HepG2 (cell line): ENCODE results near the gene TRIM25. TPM values are rescaled to one million over a fixed set of nuclear protein-coding genes. Genes with fewer than 3 reads are reported as not detected.
A peak's percentile ranks its signal among the peaks of the same experiment; 100 is the strongest.

Experiments
- ARID2 ChIP-seq: sonication (generic); formaldehyde crosslinking; IDR thresholded peaks from 2 replicates; pipeline ENCODE4 v1.8.1; 2022; ENCODE audit warnings: mild to moderate bottlenecking, missing genetic modification reagents, borderline replicate concordance
- ATF6 ChIP-seq: sonication (generic); formaldehyde crosslinking; conservative IDR thresholded peaks from 2 replicates; pipeline ENCODE4 v1.4.0; 2020; ENCODE audit warnings: missing genetic modification reagents
- CEBPG ChIP-seq: IDR thresholded peaks from 2 replicates; pipeline ENCODE4 v1.6.1; 2016
- DZIP1 ChIP-seq: sonication (generic); formaldehyde crosslinking; IDR thresholded peaks from 2 replicates; pipeline ENCODE4 v1.5.0; 2020; ENCODE audit warnings: mild to moderate bottlenecking, missing genetic modification reagents
- FLYWCH1 ChIP-seq: sonication (generic); formaldehyde crosslinking; IDR thresholded peaks from 2 replicates; pipeline ENCODE4 v1.8.1; 2023; ENCODE audit warnings: mild to moderate bottlenecking, missing genetic modification reagents
- HNRNPH1 ChIP-seq: fragments of 200-400 bp; formaldehyde crosslinking; optimal IDR thresholded peaks from 2 replicates; pipeline ENCODE3; 2017; ENCODE audit warnings: mild to moderate bottlenecking, low read depth, low read length
- KLF12 ChIP-seq: sonication (generic); formaldehyde crosslinking; IDR thresholded peaks from 2 replicates; pipeline ENCODE4 v1.4.0; 2020; ENCODE audit warnings: missing genetic modification reagents, borderline replicate concordance
- MEIS1 ChIP-seq: sonication (generic); formaldehyde crosslinking; IDR thresholded peaks from 2 replicates; pipeline ENCODE4 v1.9.0; 2021; ENCODE audit warnings: mild to moderate bottlenecking, missing genetic modification reagents, moderate library complexity, borderline replicate concordance
- PRDM15 ChIP-seq: sonication (generic); formaldehyde crosslinking; IDR thresholded peaks from 2 replicates; pipeline ENCODE4 v1.4.0; 2020; ENCODE audit warnings: missing genetic modification reagents
- RFX5 ChIP-seq: IDR thresholded peaks from 2 replicates; pipeline ENCODE4 v1.6.1; 2011; ENCODE audit warnings: low read depth, low read length, improper control_type of control experiment
- SALL1 ChIP-seq: sonication (generic); formaldehyde crosslinking; IDR thresholded peaks from 2 replicates; pipeline ENCODE4 v1.8.0; 2022; ENCODE audit warnings: mild to moderate bottlenecking, missing genetic modification reagents
- ZBTB1 ChIP-seq: sonication (generic); formaldehyde crosslinking; IDR thresholded peaks from 2 replicates; pipeline ENCODE4 v1.4.0; 2020; ENCODE audit warnings: missing genetic modification reagents, borderline replicate concordance
- ZNF121 ChIP-seq: sonication (generic); formaldehyde crosslinking; IDR thresholded peaks from 2 replicates; pipeline ENCODE4 v1.5.0; 2020; ENCODE audit warnings: mild to moderate bottlenecking, missing genetic modification reagents
- ZNF264 ChIP-seq: sonication (generic); formaldehyde crosslinking; IDR thresholded peaks from 2 replicates; pipeline ENCODE4 v1.4.0; 2020; ENCODE audit warnings: missing genetic modification reagents
- ZNF333 ChIP-seq: sonication (generic); formaldehyde crosslinking; IDR thresholded peaks from 2 replicates; pipeline ENCODE4 v1.4.0; 2020; ENCODE audit warnings: mild to moderate bottlenecking, missing genetic modification reagents, borderline replicate concordance
- ZNF546 ChIP-seq: sonication (generic); formaldehyde crosslinking; conservative IDR thresholded peaks from 2 replicates; pipeline ENCODE4 v1.8.1; 2023; ENCODE audit warnings: mild to moderate bottlenecking, missing genetic modification reagents
- ZNF547 ChIP-seq: sonication (generic); formaldehyde crosslinking; IDR thresholded peaks from 2 replicates; pipeline ENCODE4 v1.5.1; 2020; ENCODE audit warnings: mild to moderate bottlenecking, missing genetic modification reagents
- ZNF766 ChIP-seq: sonication (generic); formaldehyde crosslinking; IDR thresholded peaks from 2 replicates; pipeline ENCODE4 v1.5.0; 2020; ENCODE audit warnings: missing genetic modification reagents, borderline replicate concordance
- ZNF773 ChIP-seq: sonication (generic); formaldehyde crosslinking; IDR thresholded peaks from 2 replicates; pipeline ENCODE4 v1.4.0; 2020; ENCODE audit warnings: missing genetic modification reagents, borderline replicate concordance
- ZNF780A ChIP-seq: sonication (generic); formaldehyde crosslinking; IDR thresholded peaks from 2 replicates; pipeline ENCODE4 v1.8.0; 2022; ENCODE audit warnings: mild to moderate bottlenecking, missing genetic modification reagents, moderate library complexity
- ZSCAN20 ChIP-seq: sonication (generic); formaldehyde crosslinking; IDR thresholded peaks from 2 replicates; pipeline ENCODE4 v1.4.0; 2020; ENCODE audit warnings: missing genetic modification reagents, mild to moderate bottlenecking, borderline replicate concordance
- polyA plus RNA-seq, 8 experiments: library from polyadenylated mRNA; depleted of rRNA in 3 of 8; stranded (reverse) in 7 of 8; unstranded in 1 of 8; fragments of >200 nt; fragmentation: Illumina TruSeq in 4 of 8; extraction: Trizol in 4 of 8; gene quantifications; 2 replicates each; pipeline versions ENCODE4 v1.2.1 to v1.2.3, GENCODE V29; 2011 to 2016; ENCODE audit warnings: low read depth in 4 of 8, missing spikeins in 1 of 8, mixed read lengths in 1 of 8; ENCODE audit not compliant: insufficient read depth in 1 of 8
- total RNA-seq, 5 experiments: library from RNA; depleted of rRNA; stranded (reverse); fragments of >200 nt; fragmentation: Illumina TruSeq; extraction: Trizol; gene quantifications; 2 replicates each; pipeline ENCODE4 v1.2.3, GENCODE V29; 2016; ENCODE audit warnings: low read depth in 1 of 5

The TRIM25 gene
- total and polyA plus RNA-seq, 2 of the 13 experiments (the other 11 are each of a cell fraction or from before 2014, with no cell fraction given) = 30.8 to 42.2 TPM

- TF ChIP-seq ARID2 (CRISPR knock-in tag) = peak; percentile 88; the same call in 1 of the 2 replicates
- TF ChIP-seq KLF12 = peak; percentile 53
- no peak for TF ChIP-seq ATF6 (CRISPR knock-in tag)
- peak; percentile 78 for TF ChIP-seq ZNF780A (CRISPR knock-in tag)
- TF ChIP-seq ZSCAN20 (CRISPR knock-in tag) = peak; percentile 41; the same call in 1 of the 2 replicates
- TF ChIP-seq ZNF121 (CRISPR knock-in tag) = peak; percentile 76
- peak; percentile 78 for TF ChIP-seq SALL1 (CRISPR knock-in tag)
- peak; percentile 82 for TF ChIP-seq ZNF547 (CRISPR knock-in tag)
- TF ChIP-seq MEIS1 = peak; percentile 68; the same call in 1 of the 2 replicates
- TF ChIP-seq HNRNPH1 = no peak
- TF ChIP-seq RFX5 = no peak
- peak; percentile 94 for TF ChIP-seq ZNF546 (CRISPR knock-in tag)
- peak; percentile 32 for TF ChIP-seq ZNF333 (CRISPR knock-in tag)
- TF ChIP-seq DZIP1 (CRISPR knock-in tag) = peak; percentile 93; the same call in 1 of the 2 replicates
- TF ChIP-seq PRDM15 (CRISPR knock-in tag) = no peak
- TF ChIP-seq ZBTB1 (CRISPR knock-in tag) = no peak
- peak; percentile 59; the same call in 1 of the 2 replicates for TF ChIP-seq ZNF766 (CRISPR knock-in tag)
- TF ChIP-seq ZNF773 (CRISPR knock-in tag) = no peak
- TF ChIP-seq CEBPG = peak; percentile 3; the same call in 1 of the 2 replicates
- peak; percentile 79; the same call in 1 of the 2 replicates for TF ChIP-seq FLYWCH1
- TF ChIP-seq ZNF264 (CRISPR knock-in tag) = peak; percentile 74; the same call in 1 of the 2 replicates
These were observed at the start of gene TRIM25 (continued) for GRCh38 chr17:56913867-56914580.
